Left lobe of liver (tissue), 2 donors: ENCODE data around the gene SLC25A19. TPM values are rescaled to one million over a fixed set of nuclear protein-coding genes. Genes with fewer than 3 reads are reported as not detected.
A peak's percentile ranks its signal among the peaks of the same experiment; 100 is the strongest.

Source experiments
- ATAC-seq: fragments of 200-7000 bp; cut with Tn5 transposase; one replicate; pipeline ENCODE4 v1.9.1; 2020; ENCODE audit warnings: mild to moderate bottlenecking, moderate library complexity
- DNase-seq: peaks from one replicate; pipeline ENCODE4 v3.0.0-alpha.2; 2020; ENCODE audit warnings: low spot score
- total RNA-seq: library from RNA; stranded (reverse); gene quantifications from one replicate; pipeline ENCODE4 v1.2.1, GENCODE V29; 2021
- donor health status: DM: no; HTN: no; CAD: no; lungs with moderate emphysema.
- donor health status: DM: no; HTN: yes; CAD: no.

Gene SLC25A19
- total RNA-seq = 3.6 TPM

DNA sequence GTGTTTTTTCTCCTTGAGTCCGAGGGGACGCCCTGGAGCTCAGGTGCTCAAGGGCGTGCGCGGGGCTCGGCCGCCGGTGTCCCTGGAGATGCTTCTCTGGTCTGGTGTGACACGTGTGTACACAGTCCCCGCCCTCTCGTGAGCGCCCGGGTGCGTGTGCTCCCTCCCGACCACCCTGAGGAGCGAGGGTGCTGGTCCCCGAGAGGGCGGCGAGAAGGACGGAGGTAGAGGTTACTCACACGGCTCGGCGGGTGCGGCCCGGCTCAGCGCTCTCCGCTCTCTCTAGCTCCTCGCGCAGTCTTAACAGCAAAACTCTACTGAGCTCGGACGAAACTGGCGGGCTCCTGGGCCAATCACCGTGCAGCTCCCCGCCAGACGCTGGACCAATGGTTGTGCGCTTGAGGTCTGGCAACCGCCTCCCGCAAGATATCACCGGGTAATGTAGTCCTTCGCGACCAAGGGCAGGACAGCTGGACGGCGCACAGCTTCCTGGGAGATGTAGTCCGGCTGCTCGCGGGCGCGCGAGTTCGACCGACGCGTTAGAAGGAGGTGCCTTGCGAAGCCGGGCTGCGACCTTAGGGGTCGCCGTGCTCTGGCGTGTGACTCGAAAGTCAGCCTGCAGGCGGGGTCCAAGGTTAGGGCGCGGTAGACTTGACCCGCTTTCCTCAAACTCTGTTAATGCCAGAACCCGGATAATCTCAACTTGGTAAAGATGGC, at the start of gene SLC25A19:
SLC25A19 (minus strand) TSS at position 319 of the 717 bp plus-strand sequence. CDS start 2,669 bp downstream, outside the sequence.
- peak; percentile 99 for DNase-seq
- ATAC-seq = peak; percentile 94

DNA sequence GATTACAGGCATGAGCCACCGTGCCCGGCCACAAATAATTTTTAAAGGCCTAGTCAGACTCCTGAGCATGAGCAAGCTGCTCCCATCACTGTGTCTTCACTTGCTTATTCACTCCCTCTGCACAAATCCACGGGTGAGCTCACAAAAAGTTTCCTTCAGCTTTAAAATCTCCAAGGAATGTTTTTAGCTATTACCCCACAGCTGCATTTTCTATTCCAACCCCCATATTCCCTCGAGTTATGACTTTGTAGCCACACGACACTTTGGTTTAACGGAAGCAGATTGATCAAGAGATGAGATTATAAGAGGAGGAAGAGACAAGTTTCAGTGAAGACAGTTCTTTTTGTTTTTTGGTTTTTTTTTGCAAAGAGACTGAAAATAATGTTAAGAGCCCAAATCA, 49.1 kb upstream of the SLC25A19 start:
- ATAC-seq (no peak), DNase-seq (no peak)

DNA sequence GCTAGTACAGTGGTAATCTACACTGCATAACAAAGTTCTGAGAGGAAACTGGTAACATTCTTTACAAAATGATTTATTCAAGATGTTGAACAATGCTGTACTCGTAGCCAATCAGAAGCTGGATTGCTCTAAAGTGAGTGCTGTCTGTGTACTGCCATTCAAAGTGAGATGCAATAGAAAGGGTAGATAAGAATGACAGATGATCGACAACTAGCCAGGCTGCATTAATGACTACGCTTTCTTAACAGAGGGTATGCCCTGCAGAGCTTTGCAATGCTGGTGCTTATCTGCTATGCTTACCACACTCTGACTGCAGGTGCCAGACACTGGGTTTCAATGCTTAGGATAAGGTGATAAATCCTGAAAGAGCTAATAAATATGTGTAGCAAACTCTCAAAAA, 46.1 kb upstream of the SLC25A19 start:
- ATAC-seq (no peak), DNase-seq (no peak)

DNA sequence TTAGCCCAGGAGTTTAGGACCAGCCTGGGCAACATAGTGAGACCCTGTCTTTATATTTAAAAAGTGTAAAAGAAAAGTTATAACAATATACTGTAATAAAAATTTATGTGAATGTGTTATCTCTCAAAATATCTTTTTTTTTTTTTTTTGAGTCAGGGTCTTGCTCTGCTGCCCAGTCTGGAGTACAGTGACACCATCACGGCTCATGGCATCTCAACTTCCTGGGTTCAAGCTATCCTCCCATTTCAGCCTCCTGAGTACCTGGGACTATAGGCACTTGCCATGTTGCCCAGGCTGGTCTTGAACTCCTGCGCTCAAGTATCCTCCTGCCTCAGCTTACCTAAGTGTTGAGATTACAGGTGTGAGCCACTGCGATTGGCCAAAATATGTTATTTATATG, 45.5 kb upstream of the SLC25A19 start:
- ATAC-seq = no peak
- DNase-seq = no peak

DNA sequence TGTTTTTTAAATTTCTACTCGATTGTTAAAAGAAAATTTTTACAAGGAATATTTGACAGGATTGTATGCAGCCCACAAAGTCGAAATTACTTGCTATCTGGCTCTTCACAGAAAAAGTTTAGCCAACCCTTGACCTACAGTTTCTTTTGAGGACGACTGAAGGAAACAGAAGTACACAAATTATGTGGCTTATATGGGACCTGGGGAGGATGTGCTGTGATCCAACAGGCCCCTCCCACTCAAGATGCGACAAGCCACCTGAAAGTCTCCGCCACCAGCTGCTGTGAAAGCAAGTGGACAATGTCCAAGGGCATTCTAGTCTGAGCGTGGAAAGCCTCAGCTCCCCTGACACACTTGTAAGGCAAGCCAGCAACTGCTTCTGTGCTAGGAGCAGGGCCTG, 42.4 kb upstream of the SLC25A19 start:
- ATAC-seq (no peak), DNase-seq (no peak)

DNA sequence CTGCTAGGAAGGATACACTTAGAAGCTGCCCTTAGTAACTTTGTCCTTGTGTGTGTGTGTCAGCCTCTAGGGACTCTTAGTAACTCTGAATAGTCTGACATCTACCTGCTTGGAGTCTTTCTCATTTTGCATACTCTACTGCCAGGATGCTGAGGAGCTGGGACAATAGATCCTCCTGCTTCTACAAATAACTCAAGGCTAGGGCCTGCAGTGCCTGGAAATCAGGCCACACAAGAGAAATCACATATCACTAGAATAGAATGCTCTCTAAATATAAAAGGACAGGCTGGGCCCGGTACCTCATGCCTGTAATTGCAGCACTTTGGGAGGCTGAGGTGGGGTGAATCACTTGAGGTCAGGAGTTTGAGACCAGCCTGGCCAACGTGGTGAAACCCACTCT, 38.5 kb upstream of the SLC25A19 start:
- no peak for DNase-seq
- no peak for ATAC-seq

DNA sequence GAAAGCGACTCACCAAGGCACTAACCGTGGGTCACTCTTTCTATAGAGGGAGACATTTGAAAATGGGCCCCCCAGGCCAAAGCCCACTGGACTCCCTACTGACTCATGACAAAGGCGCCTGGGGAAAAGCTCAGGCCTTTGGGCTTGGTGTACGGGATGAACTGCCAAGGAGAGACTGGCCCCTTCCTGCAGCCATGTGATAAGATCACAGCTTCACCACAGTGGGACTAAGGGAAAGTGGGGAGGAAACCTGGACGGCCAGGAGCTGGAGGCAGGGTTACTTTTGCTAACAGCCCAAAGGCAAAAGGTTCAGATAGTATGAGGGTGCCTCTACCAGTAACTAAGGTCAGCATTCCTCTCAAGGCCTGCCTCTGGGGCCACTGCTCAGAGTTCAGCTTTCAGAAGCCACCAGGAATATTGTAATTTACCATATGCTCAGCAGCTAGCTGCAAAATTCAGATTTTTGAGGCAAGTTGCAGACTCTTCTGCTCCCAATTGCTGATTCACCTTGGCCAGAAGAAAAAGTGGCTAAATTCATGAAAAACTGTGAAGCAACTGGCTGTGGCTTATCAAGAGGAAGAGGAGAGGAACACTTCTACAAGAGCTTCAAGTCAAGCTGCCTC, 37.1 kb upstream of the SLC25A19 start:
- ATAC-seq (no peak), DNase-seq (no peak)

DNA sequence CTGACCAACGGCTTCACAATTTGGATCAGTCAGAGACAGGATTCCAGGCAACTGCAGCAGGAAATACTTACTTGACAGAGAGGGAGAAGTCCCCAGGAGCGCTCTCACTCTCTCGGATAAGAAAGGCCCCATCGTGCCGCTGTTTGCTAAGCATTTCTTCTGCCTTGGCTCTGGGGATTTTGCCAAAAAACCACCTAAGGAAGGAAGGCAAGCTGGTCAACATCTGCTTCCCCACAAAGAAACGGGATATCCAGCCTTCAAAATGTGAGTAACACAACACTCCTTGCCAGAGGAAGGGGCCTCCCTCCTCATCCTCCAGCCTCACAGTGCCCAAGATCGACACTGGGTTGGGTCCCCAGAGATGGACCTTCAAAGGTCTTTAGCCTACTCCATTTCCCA, 36.6 kb upstream of the SLC25A19 start:
- ATAC-seq = no peak
- no peak for DNase-seq

DNA sequence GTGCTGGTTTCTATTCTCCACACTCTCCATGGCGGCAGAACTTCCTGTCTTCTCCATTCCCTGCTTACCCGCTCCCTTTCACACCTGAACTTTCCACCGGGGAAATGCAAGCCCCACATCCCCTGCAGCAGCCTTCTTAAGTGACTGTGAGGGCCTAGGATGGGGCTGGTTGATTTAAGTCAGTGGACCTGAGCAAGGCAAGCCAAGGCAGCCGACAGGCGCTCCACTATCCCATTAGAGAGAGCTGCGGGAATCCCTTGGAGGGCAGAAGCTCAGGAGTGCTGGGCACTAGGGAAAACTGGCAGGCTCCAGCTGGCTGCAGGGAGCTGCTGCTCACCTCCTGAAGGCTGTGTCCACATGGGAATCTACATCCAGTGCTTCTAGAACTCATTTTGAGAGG, 36.1 kb upstream of the SLC25A19 start:
- ATAC-seq (no peak), DNase-seq (no peak)

DNA sequence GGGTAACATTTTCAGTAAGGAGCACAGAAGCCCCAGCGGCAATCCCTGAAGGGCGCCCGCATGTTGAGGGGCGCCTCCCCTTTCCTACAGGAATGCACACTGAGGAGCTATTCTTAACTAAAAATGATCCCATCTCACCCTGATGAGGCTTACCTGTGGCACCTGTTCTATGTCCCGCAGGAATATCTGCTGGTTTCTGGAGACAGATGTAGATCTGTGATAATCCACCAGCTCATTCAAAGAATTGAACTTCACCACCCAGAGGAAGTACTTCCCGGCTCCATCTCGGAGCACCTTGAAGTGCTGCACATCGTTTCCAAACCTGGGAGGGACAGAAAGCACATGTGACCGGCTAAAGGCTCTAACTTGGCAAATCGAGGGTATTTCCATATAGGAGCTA, 32.3 kb upstream of the SLC25A19 start:
- DNase-seq (no peak), ATAC-seq (no peak)

DNA sequence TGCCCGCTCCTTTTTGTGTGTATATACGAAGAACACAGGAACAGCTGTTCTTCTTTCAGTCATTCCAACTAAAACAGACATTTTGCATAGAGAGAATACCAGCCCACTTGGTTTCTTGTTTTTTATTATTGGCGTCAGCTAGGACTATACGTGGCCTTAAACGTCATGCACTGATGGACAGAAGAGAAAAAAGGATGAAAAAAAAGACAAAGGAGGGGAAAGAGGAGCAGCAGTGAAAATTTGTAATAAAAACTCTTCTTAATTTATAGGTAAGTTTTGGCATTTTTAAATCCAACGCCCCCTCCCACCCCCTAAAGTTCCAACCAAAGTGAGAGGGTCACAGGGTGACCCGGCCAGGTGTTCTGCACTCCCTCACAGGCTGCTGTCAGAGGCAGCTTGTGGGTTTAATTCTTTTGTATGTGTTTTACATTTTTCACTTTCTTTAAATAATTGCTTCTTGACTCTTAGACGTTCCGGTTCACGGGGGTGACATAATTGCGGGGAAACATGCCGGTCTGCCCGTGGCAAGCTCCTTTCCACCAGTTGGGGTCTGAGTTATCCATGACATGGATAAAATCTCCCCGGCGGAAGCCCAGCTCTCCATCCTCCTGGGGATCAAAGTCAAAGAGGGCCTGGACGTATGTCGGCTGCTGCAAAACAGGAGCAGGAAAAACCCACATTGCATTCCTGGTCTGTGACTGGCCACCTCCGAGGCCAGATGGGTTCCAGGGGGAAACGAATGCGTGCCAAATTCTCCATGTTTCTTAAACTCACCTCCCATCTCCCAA, 30.9 kb upstream of the SLC25A19 start:
- no peak for DNase-seq
- no peak for ATAC-seq

DNA sequence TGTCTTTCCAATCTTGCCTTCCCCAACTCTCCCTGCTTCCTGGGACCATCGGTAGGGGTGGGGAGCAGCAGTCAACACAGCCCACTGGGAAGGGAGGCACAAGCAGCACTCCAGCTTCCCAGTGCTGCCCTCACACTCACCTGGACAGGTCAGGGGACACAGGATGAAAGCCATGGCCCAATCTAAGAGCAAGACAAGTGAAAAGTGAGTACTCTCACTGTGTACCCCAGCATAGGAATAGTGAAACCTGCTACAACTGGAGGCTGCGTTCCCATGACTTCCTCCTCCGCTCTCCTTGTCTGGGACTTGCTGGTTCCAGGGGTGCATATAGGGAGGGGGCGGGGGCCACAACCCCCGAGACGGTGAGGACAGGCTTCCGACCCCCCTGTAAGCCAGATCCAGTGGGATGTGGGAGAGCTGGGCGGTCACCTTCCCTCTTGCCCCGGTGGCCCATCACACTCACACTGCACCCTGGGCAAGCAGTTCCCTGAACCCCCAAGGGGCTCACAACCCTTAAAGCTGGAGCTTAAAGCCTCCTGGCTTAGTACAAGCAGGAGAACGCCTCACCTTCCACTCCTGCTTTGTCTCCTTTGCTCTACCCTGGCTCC, 29.5 kb upstream of the SLC25A19 start:
- ATAC-seq = no peak
- no peak for DNase-seq

DNA sequence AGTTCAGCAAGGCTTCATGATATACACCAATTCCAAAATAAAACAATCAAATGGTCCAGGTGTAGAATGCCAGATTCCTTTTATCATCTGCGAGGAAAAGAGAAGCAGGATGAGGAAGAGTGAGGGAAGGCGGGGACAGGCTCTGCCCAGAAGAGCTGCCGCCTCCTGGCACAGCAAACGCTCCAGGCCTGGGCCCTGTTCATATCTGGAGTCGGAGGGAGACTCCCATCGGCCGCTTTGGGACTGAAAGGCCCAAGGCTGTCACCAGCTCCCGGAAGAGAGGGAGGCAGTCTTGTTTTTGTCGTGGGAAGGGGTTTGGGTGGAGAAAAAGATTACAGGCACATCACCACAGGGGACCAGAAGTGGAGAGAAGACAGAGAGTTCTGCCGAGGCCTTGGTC, 29.0 kb upstream of the SLC25A19 start:
- DNase-seq = no peak
- ATAC-seq = no peak

DNA sequence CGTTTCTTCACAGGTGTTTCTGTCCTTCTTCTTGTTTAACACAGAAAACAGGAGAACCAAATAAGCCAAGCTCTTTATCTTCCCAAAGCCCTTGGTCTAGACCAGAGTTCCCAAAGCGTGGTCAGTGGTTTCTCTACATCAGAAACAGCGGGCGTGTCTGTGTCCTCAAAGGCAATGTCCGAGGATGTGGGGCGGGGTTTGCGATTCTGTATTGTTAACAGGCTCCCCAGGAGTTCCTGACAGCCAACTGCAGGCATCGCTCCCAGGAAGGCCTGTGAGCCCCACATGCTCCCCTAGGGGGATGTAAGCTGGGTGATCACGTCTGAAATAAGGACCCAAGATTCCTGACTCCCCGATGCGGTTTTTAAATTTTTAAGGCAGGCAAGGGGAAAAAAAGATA, 28.4 kb upstream of the SLC25A19 start:
- ATAC-seq (no peak), DNase-seq (no peak)

DNA sequence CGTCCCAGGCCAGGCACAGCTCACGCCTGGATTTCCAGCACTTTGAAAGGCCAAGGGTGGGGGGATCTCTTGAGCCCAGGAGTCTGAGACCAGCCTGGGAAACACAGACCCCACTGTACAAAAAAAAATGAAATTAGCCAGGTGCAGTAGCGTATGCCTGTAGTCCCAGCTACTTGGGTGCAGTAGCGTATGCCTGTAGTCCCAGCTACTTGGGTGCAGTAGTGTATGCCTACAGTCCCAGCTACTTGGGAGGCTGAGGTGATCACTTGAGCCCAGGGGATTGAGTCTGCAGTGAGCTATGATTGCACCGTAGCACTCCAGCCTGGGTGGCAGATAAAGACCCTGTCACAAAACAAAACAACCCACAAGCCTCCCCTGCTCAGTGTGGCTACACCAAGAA, 27.0 kb upstream of the SLC25A19 start:
- DNase-seq (no peak), ATAC-seq (no peak)

DNA sequence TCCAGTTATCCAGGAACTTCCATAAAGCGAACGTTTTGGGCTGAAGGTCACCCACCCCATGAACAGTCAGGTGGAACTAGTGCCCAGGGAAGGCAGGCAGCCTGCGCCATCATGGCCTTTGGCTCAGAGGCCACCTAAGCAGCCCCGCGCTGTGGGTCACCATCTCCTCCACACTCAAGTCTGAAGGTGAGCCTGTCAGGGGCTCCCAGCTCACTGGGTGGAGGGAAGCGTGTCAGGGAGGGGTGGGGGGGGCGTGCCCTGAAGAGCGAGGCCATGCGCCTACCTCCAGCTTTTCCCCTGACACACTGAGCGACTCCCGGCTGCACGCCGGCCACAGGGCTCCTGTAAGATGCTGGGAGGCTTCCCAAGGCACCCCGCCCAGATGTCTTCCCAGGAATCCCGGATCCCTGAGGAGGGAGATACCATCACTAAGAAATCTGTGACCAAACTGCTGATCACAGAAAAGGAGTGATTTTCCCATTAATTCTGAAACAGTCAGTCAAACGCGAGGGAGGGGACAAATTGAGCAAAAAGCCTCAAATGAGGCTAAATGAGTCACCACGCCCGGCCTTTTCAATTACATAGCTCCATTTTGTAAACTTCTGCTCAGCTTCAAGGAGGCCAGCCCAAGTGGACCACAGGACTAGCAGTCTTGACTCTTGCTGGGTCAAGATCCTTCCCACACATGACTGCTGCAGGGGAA, 26.5 kb upstream of the SLC25A19 start:
- DNase-seq (no peak), ATAC-seq (no peak)

DNA sequence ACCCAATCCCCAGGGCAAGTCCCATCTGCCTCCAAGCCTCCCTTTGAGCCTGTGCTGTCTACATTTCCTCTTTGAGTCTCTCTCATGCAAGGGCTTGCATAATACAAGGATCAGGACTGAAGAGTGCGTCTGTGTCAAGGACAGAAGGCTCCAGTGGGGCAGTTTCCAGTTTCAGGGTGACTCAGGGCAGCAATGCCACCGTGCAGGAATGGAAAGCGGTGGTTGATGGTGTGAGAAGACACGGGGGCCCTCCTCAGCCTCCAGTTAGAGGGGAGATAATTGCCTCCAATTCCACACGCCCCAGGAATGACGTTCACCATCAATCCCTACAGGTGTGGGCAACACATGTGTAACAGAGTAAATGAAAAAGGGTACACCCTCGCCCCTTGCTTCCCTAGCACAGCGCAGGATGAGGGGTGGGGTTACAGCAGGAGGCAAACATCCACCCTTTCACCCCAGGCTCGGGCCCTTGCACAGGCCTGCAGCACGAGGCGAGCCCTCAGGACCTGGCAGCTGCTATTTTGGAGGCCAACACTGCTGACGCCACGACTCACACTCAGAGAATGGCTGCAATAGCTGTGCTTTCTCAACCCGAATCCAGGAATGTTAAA, 24.8 kb upstream of the SLC25A19 start:
- ATAC-seq = peak; percentile 64

DNA sequence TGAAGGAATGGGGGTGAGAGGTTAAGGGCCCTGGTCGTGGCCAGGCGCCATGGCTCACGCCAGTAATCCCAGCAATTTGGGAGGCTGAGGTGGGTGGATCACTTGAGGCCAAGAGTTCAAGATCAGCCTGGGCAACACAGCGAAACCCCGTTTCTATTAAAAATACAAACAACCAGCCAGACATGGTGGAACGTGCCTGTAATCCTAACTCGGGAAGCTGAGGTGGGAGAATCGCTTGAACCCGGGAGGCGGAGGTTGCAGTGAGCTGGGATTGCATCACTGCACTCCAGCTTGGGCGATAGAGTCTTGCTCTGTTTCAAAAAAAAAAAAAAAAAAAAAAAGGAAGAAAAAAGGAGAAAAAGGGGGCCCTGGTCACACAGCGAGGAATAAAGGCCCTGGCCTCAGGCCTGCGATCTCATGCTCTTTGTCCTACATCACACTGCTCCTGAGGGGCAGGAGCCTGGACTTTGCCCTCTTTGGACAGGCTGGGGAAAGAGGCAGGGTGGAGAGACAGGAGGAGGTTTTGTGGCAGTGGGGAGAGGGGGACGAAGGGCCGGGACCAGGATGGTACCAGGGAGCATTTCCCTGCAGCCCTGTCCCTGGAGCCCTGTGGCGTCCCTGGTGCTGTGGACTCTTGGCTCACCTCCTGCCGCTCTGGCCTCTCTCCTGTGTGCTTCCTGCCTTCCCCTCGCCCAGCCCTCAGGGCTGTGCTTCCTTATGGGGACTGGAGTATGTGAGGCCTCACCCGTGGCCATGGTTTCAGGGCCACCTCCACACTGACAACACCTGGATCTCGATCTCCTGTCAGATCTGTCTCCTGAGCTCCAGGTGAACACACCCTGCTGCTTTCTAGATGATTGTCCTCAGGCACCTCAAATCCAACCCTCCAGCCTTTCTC, 19.7 kb upstream of the SLC25A19 start:
- peak; percentile 91 for ATAC-seq
- DNase-seq = peak; percentile 82

More for the DNA sequence above, 24.8 kb upstream of the SLC25A19 start:
- peak; percentile 60 for DNase-seq

DNA sequence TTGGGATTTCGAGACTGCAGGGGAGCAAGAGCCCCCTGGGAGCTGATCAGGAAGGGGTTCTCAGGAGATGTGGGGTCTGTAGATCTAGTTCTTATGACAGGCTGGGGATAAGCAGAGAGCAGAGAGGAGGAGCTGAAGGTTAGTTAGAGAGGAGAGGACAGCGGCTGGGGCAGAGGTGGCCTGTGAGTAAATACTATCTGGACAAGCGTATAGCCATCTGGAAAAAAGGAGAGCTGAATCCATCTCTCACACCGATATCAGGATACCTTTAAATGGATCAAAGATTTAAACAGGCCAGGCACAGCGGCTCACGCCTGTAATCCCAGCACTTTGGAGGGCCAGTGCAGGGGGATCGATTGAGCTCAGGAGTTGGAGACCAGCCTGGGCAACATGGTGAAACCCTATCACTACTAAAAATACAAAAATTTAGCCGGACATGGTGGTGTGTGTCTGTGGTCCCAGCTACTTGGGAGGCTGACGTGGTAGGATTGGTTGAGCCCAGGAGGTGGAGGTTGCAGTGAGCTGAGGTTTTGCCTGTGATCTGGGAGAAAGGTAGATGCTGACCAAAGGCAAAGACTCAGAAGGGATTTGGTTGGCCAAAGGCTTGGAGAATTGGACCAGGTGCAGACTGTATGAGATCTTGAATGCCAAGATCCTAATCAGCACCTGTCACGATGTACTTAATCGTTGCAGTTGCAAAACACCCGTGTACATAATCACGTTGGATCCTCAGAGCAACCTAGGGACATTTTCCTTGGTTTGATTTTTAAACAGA, 18.9 kb upstream of the SLC25A19 start:
- DNase-seq (no peak), ATAC-seq (no peak)
